ENCODE results near the gene LYRM9. TPM values are rescaled to one million over a fixed set of nuclear protein-coding genes. Genes with fewer than 3 reads are reported as not detected.

Gene LYRM9
- total RNA-seq, 1 donor from 2014 or later: 16.0 TPM

- Histone ChIP-seq H3K4me3 (no peak overlapping the region), H3K79me2 (ENCODE audit: low read depth) (no peaks in the 10 kb centered on the region), H2AFZ (replicated peaks) (peak overlapping the region; percentile 53), H3K9ac (no peak overlapping the region), H4K20me1 (ENCODE audit: low read depth) (no peaks in the 10 kb centered on the region), H3K9me3 (ENCODE audit: low read depth) (no peaks in the 10 kb centered on the region), H3K36me3 (no peaks in the 10 kb centered on the region), H3K4me2 (peak overlapping the region; percentile 57), H3K27me3 (peaks cover 16% of the 10 kb centered on the region), H3F3A (ENCODE audit: low read depth) (peaks cover 8% of the 10 kb centered on the region), H3K27ac (no peak overlapping the region), H3K4me1 (peaks cover 34% of the 10 kb centered on the region)
- Mint-ChIP-seq H3K4me3 (peak overlapping the region; percentile 84), H3K9me3 (no peaks in the 10 kb centered on the region), H3K27ac (no peak overlapping the region), H3K27me3 (ENCODE audit: insufficient read depth, low read depth) (peaks cover 9% of the 10 kb centered on the region), H3K4me1 (peaks cover 33% of the 10 kb centered on the region), H3K36me3 (no peaks in the 10 kb centered on the region)
- DNase-seq (ENCODE audit: low spot score): no peak
- no peak for TF ChIP-seq EZH2phosphoT487 (IDR thresholded peaks at IDR 0.05)
- TF ChIP-seq EZH2 (IDR thresholded peaks at IDR 0.05): no peak
- TF ChIP-seq, protein P1, sequence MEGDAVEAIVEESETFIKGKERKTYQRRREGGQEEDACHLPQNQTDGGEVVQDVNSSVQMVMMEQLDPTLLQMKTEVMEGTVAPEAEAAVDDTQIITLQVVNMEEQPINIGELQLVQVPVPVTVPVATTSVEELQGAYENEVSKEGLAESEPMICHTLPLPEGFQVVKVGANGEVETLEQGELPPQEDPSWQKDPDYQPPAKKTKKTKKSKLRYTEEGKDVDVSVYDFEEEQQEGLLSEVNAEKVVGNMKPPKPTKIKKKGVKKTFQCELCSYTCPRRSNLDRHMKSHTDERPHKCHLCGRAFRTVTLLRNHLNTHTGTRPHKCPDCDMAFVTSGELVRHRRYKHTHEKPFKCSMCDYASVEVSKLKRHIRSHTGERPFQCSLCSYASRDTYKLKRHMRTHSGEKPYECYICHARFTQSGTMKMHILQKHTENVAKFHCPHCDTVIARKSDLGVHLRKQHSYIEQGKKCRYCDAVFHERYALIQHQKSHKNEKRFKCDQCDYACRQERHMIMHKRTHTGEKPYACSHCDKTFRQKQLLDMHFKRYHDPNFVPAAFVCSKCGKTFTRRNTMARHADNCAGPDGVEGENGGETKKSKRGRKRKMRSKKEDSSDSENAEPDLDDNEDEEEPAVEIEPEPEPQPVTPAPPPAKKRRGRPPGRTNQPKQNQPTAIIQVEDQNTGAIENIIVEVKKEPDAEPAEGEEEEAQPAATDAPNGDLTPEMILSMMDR (IDR thresholded peaks at IDR 0.05): no peak
Observed at GRCh38 chr17:27893841-27894503, 807 bp upstream of the LYRM9 start.

DNA sequence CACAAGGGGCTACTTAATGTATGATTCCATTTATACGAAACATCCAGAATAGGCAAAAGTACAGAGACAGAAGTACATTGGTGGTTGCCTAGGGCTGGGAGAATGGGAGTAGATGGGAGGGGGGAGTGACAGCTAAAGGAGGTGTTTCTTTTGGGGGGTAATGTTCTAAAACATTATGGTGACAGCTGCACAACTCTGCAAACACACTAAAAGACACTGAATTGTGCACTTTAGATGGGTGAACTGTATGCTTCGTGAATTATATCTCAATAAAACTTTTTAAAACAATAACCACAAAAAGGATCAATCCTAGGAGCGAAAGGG is 661 bp downstream of the LYRM9 start:
- Histone ChIP-seq H3K9me3 (ENCODE audit: low read depth) (no peaks in the 10 kb centered on the region), H3K27ac (no peak overlapping the region), H3K27me3 (peaks cover 16% of the 10 kb centered on the region), H4K20me1 (ENCODE audit: low read depth) (no peaks in the 10 kb centered on the region), H3K9ac (peak overlapping the region; percentile 34), H2AFZ (replicated peaks) (no peak overlapping the region), H3K79me2 (ENCODE audit: low read depth) (no peaks in the 10 kb centered on the region), H3K4me1 (peaks cover 43% of the 10 kb centered on the region), H3K4me3 (peak overlapping the region; percentile 49), H3F3A (ENCODE audit: low read depth) (peaks cover 8% of the 10 kb centered on the region), H3K4me2 (peak overlapping the region; percentile 80), H3K36me3 (no peaks in the 10 kb centered on the region)
- no peak for TF ChIP-seq EZH2 (IDR thresholded peaks at IDR 0.05)
- TF ChIP-seq EZH2phosphoT487 (IDR thresholded peaks at IDR 0.05): no peak
- TF ChIP-seq, protein P1 (IDR thresholded peaks at IDR 0.05): no peak
- Mint-ChIP-seq H3K4me1 (peaks cover 43% of the 10 kb centered on the region), H3K4me3 (peak overlapping the region; percentile 78), H3K36me3 (no peaks in the 10 kb centered on the region), H3K27ac (no peak overlapping the region), H3K27me3 (ENCODE audit: insufficient read depth, low read depth) (peaks cover 9% of the 10 kb centered on the region), H3K9me3 (no peaks in the 10 kb centered on the region)
- DNase-seq (ENCODE audit: low spot score): no peak

DNA sequence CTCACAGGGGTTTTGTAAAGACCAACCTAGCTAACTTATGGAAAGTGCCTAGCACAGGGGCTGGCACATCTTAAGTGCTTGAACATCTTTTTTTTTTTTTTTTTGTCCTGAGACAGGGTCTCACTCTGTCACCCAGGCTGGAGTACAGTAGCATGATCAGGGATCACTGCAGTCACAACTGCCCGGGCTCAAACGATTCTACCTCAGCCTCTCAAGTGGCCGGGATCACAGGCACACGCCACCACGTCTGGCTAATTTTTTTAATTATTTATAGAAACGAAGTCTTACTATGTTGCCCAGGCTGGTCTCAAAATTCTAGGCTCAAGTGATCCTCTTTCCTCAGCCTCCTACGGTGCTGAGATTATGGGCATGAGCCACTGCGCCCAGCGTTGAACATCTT is 1.3 kb downstream of the LYRM9 start:
- H3K79me2 ChIP-seq (ENCODE audit: low read depth): no peaks in the 10 kb centered on the region
- no peak overlapping the region for H3K9ac ChIP-seq
- no peaks in the 10 kb centered on the region for H4K20me1 ChIP-seq (ENCODE audit: low read depth)
- no peak overlapping the region for H3K4me2 ChIP-seq
- Mint-ChIP-seq H3K36me3 (no peaks in the 10 kb centered on the region), H3K9me3 (no peaks in the 10 kb centered on the region), H3K4me1 (peaks cover 43% of the 10 kb centered on the region), H3K27ac (no peak overlapping the region), H3K27me3 (ENCODE audit: insufficient read depth, low read depth) (peaks cover 7% of the 10 kb centered on the region), H3K4me3 (peak overlapping the region; percentile 39)
- H3K27ac ChIP-seq: no peak overlapping the region
- no peak overlapping the region for H2AFZ ChIP-seq (replicated peaks)
- no peaks in the 10 kb centered on the region for H3K36me3 ChIP-seq
- H3K27me3 ChIP-seq: peaks cover 16% of the 10 kb centered on the region
- H3K9me3 ChIP-seq (ENCODE audit: low read depth): no peaks in the 10 kb centered on the region
- peaks cover 8% of the 10 kb centered on the region for H3F3A ChIP-seq (ENCODE audit: low read depth)
- TF ChIP-seq EZH2 (IDR thresholded peaks at IDR 0.05): no peak
- peaks cover 43% of the 10 kb centered on the region for H3K4me1 ChIP-seq
- H3K4me3 ChIP-seq: no peak overlapping the region
- no peak for DNase-seq (ENCODE audit: low spot score)

- no peak overlapping the region for H2AFZ ChIP-seq (replicated peaks)
- H3K36me3 ChIP-seq: no peaks in the 10 kb centered on the region
- no peak for DNase-seq (ENCODE audit: low spot score)
- peaks cover 16% of the 10 kb centered on the region for H3K27me3 ChIP-seq
- Mint-ChIP-seq H3K36me3 (peaks cover 2% of the 10 kb centered on the region), H3K4me3 (no peak overlapping the region), H3K27ac (no peak overlapping the region), H3K9me3 (peaks cover 2% of the 10 kb centered on the region), H3K4me1 (peaks cover 43% of the 10 kb centered on the region), H3K27me3 (ENCODE audit: insufficient read depth, low read depth) (peaks cover 8% of the 10 kb centered on the region)
- no peak overlapping the region for H3K4me2 ChIP-seq
- H3K79me2 ChIP-seq (ENCODE audit: low read depth): no peaks in the 10 kb centered on the region
- H3K9ac ChIP-seq: no peak overlapping the region
- no peaks in the 10 kb centered on the region for H4K20me1 ChIP-seq (ENCODE audit: low read depth)
- TF ChIP-seq EZH2phosphoT487 (IDR thresholded peaks at IDR 0.05): no peak
- H3K27ac ChIP-seq: no peak overlapping the region
- peaks cover 8% of the 10 kb centered on the region for H3F3A ChIP-seq (ENCODE audit: low read depth)
- H3K9me3 ChIP-seq (ENCODE audit: low read depth): no peaks in the 10 kb centered on the region
- no peak overlapping the region for H3K4me3 ChIP-seq
- H3K4me1 ChIP-seq: peaks cover 32% of the 10 kb centered on the region
Observed at GRCh38 chr17:27889711-27890251, 3.4 kb downstream of the LYRM9 start.
